HG03457 (cell line): Measurements from ENCODE around the gene CD72.
"Not testable (repeated sequence)": the region's sequence is repeated elsewhere in the genome, so short reads cannot be mapped to it uniquely, and the experiment has no call there.

Experiments used
- ATAC-seq: cut with Tn5 transposase; IDR thresholded peaks from one replicate; pipeline ENCODE4 v1.9.1; 2021; ENCODE audit warnings: moderate number of reproducible peaks; ENCODE audit not compliant: unreplicated experiment

The CD72 gene

GRCh38 chr9:35650341-35651158 is 32.3 kb upstream of the CD72 start, which contains the start of gene SIT1:
Gene SIT1, minus strand, starts transcription at chr9:35650931. Its CDS starts 78 bp downstream, at chr9:35650853.
- no peak for ATAC-seq

GRCh38 chr9:35649431-35650340 is 31.5 kb upstream of the CD72 start:
- no peak for ATAC-seq

- ATAC-seq: peak; percentile 69
Observed at GRCh38 chr9:35646533-35647265, 28.5 kb upstream of the CD72 start.

- no peak for ATAC-seq
Observed at GRCh38 chr9:35646153-35646532, 27.9 kb upstream of the CD72 start.

- not testable (repeated sequence) for ATAC-seq
Observed at GRCh38 chr9:35645736-35646135, 27.5 kb upstream of the CD72 start.

GRCh38 chr9:35643046-35643445 is 24.8 kb upstream of the CD72 start:
- ATAC-seq: no peak

- ATAC-seq: not testable (repeated sequence)
Observed at GRCh38 chr9:35641478-35641877, 23.3 kb upstream of the CD72 start.

- not testable (repeated sequence) for ATAC-seq
Observed at GRCh38 chr9:35640431-35640830, 22.2 kb upstream of the CD72 start.

GRCh38 chr9:35639631-35640030 is 21.4 kb upstream of the CD72 start:
- no peak for ATAC-seq

GRCh38 chr9:35639225-35639624 is 21.0 kb upstream of the CD72 start:
- ATAC-seq: not testable (repeated sequence)

- ATAC-seq: not testable (repeated sequence)
Observed at GRCh38 chr9:35638751-35639150, 20.5 kb upstream of the CD72 start.

- ATAC-seq: not testable (repeated sequence)
Observed at GRCh38 chr9:35637427-35637955, 19.3 kb upstream of the CD72 start.

- not testable (repeated sequence) for ATAC-seq
Observed at GRCh38 chr9:35636877-35637246, 18.6 kb upstream of the CD72 start.

- ATAC-seq: no peak
Observed at GRCh38 chr9:35636135-35636876, 18.1 kb upstream of the CD72 start.

- ATAC-seq: no peak
Observed at GRCh38 chr9:35635730-35636129, 17.5 kb upstream of the CD72 start.

GRCh38 chr9:35629597-35629996 is 11.4 kb upstream of the CD72 start:
- no peak for ATAC-seq

GRCh38 chr9:35628389-35628991 is 10.3 kb upstream of the CD72 start:
- ATAC-seq: no peak

- ATAC-seq: no peak
Observed at GRCh38 chr9:35627575-35627974, 9.4 kb upstream of the CD72 start.

- peak; percentile 47 for ATAC-seq
Observed at GRCh38 chr9:35619800-35620158, 1.6 kb upstream of the CD72 start.
